ENCODE measurements around the gene IPO9.
"Not testable (repeated sequence)": the region's sequence is repeated elsewhere in the genome, so short reads cannot be mapped to it uniquely, and the experiment has no call there.

Gene IPO9

GRCh38 chr1:201827321-201828216 lies 1.4 kb upstream of the IPO9 start:
- no peaks in the 10 kb centered on the region for H3K27me3 ChIP-seq (ENCODE audit: control insufficient read depth in 1 of 2, insufficient read depth in 2 of 2, low read length in 2 of 2)
- H3K4me1 ChIP-seq (ENCODE audit: control insufficient read depth in 1 of 2, insufficient read depth in 2 of 2, low read length in 2 of 2), result peaks cover 19% of the 10 kb centered on the region in 2 donors
- no peak overlapping the region for H3K9ac ChIP-seq (ENCODE audit: low read depth in 1 of 2, low read length in 2 of 2)
- H3K9me3 ChIP-seq (ENCODE audit: control insufficient read depth in 1 of 2, low read length in 2 of 2), result no peaks in the 10 kb centered on the region
- no peak overlapping the region for H3K27ac ChIP-seq (ENCODE audit: low read depth, low read length)
- H3K4me3 ChIP-seq (ENCODE audit: low read depth in 1 of 2, low read length in 2 of 2), result no peak overlapping the region
- no peaks in the 10 kb centered on the region for H3K36me3 ChIP-seq (ENCODE audit: control insufficient read depth in 1 of 2, insufficient read depth in 2 of 2, low read length in 2 of 2)

DNA sequence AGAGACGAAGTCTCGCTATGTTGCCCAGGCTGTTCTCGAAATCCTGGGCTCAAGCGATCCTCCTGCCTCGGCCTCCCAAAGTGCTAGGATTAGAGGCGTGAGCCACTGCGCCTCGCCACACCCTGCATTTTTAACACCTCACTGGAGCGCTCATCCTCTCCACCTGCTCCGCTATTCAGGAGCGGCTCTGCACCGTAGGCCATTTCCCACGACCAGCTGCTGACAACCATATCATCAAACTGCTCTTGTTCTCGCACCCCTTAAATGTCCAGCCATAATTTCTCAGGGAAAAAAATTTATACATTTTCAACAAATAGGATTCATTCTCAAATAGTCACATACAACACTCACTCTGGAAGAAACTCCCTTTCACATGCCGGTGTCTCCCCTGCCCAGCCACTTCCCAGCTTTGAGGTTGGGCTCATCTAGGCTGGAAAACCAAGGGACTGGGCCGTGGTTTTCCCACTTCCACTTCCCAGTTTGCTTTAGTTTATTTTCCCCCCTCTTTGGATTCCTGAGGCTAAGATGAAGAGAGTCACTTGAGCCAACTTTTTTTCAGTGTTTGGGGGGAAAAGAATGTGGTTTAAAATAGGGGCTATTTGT lies 639 bp upstream of the IPO9 start:
- Histone ChIP-seq H3K9me3 (ENCODE audit: control insufficient read depth in 1 of 2, low read length in 2 of 2) (no peaks in the 10 kb centered on the region), H3K9ac (ENCODE audit: low read depth in 1 of 2, low read length in 2 of 2) (no peak overlapping the region), H3K4me1 (ENCODE audit: control insufficient read depth in 1 of 2, insufficient read depth in 2 of 2, low read length in 2 of 2) (peaks cover 19% of the 10 kb centered on the region in 2 donors), H3K27ac (ENCODE audit: low read depth, low read length) (no peak overlapping the region), H3K27me3 (ENCODE audit: control insufficient read depth in 1 of 2, insufficient read depth in 2 of 2, low read length in 2 of 2) (no peaks in the 10 kb centered on the region), H3K36me3 (ENCODE audit: control insufficient read depth in 1 of 2, insufficient read depth in 2 of 2, low read length in 2 of 2) (no peaks in the 10 kb centered on the region), H3K4me3 (ENCODE audit: low read depth in 1 of 2, low read length in 2 of 2) (no peak overlapping the region)

GRCh38 chr1:201831371-201831770 lies 2.4 kb downstream of the IPO9 start:
- Histone ChIP-seq H3K36me3 (ENCODE audit: control insufficient read depth in 1 of 2, insufficient read depth in 2 of 2, low read length in 2 of 2) (peaks cover 0 to 7% of the 10 kb centered on the region in 2 donors), H3K4me3 (ENCODE audit: low read depth in 1 of 2, low read length in 2 of 2) (no peak overlapping the region), H3K9ac (ENCODE audit: low read depth in 1 of 2, low read length in 2 of 2) (no peak overlapping the region), H3K9me3 (ENCODE audit: control insufficient read depth in 1 of 2, low read length in 2 of 2) (no peaks in the 10 kb centered on the region), H3K27ac (ENCODE audit: low read depth, low read length) (no peak overlapping the region), H3K4me1 (ENCODE audit: control insufficient read depth in 1 of 2, insufficient read depth in 2 of 2, low read length in 2 of 2) (peaks cover 19% of the 10 kb centered on the region in 2 donors), H3K27me3 (ENCODE audit: control insufficient read depth in 1 of 2, insufficient read depth in 2 of 2, low read length in 2 of 2) (no peaks in the 10 kb centered on the region)

DNA sequence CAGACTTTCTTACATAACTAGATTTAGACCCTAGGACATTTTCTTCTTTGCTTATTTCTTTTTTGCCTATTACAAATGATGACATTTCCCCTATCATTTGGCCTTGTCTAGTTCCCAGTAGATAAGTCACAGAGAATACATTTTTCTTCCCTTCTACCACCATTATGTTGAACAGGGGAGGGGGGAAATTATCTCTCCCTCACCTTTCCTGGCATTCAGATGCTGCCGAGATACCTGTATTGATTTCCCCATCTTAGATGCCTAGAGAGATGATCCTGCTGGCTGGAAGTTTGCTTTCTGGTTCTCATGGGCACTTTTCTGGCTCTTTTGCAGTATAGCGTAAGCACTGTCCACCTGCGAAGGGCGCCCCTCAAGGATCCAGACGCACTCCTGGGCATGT lies 5.7 kb downstream of the IPO9 start:
- Histone ChIP-seq H3K36me3 (ENCODE audit: control insufficient read depth in 1 of 2, insufficient read depth in 2 of 2, low read length in 2 of 2) (peaks cover 0 to 9% of the 10 kb centered on the region in 2 donors), H3K9ac (ENCODE audit: low read depth in 1 of 2, low read length in 2 of 2) (no peak overlapping the region), H3K9me3 (ENCODE audit: control insufficient read depth in 1 of 2, low read length in 2 of 2) (no peaks in the 10 kb centered on the region), H3K4me3 (ENCODE audit: low read depth in 1 of 2, low read length in 2 of 2) (no peak overlapping the region), H3K4me1 (ENCODE audit: control insufficient read depth in 1 of 2, insufficient read depth in 2 of 2, low read length in 2 of 2) (peaks cover 11 to 14% of the 10 kb centered on the region in 2 donors), H3K27ac (ENCODE audit: low read depth, low read length) (no peak overlapping the region), H3K27me3 (ENCODE audit: control insufficient read depth in 1 of 2, insufficient read depth in 2 of 2, low read length in 2 of 2) (no peaks in the 10 kb centered on the region)

DNA sequence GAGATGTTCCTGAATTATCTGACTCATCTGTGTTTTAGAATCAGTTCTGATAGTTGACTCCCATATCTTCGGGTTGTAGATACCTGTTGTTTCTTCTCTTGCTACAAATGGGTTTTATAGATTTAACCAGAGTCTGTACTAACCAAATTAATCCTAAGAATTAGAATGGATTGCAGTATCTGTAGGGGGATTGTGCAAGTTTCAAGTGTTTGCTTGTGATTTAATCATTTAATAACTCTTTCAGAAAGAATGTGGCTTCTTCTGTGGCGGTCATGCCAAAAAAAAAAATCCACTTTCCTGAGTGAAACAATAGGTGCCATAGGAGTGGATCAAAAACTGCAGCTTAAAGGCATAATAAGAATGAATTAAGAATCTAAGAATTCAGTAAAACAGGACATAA lies 9.4 kb downstream of the IPO9 start:
- Histone ChIP-seq H3K4me3 (ENCODE audit: low read depth in 1 of 2, low read length in 2 of 2) (no peak overlapping the region), H3K27me3 (ENCODE audit: control insufficient read depth in 1 of 2, insufficient read depth in 2 of 2, low read length in 2 of 2) (no peaks in the 10 kb centered on the region), H3K9ac (ENCODE audit: low read depth in 1 of 2, low read length in 2 of 2) (no peak overlapping the region), H3K27ac (ENCODE audit: low read depth, low read length) (no peak overlapping the region), H3K9me3 (ENCODE audit: control insufficient read depth in 1 of 2, low read length in 2 of 2) (no peaks in the 10 kb centered on the region), H3K36me3 (ENCODE audit: control insufficient read depth in 1 of 2, insufficient read depth in 2 of 2, low read length in 2 of 2) (peaks cover 0 to 9% of the 10 kb centered on the region in 2 donors), H3K4me1 (ENCODE audit: control insufficient read depth in 1 of 2, insufficient read depth in 2 of 2, low read length in 2 of 2) (no peaks in the 10 kb centered on the region)

DNA sequence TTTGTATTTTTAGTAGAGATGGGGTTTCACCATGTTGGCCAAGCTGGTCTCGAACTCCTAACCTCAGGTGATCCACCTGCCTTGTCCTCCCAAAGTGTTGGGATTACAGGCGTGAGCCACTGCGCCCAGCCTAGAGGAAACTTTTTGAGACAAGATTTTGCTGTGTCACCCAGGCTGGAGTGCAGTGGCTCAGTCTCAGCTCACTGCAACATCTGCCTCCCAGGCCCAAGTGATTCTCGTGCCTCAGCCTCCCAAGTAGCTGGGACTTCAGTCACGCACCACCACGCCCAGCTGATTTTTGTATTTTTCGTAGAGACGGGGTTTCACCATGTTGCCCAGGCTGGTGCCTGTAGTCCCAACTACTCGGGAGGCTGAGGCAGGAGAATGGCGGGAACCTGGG lies 10.1 kb downstream of the IPO9 start:
- not testable (repeated sequence) for H3K36me3 ChIP-seq (ENCODE audit: control insufficient read depth in 1 of 2, insufficient read depth in 2 of 2, low read length in 2 of 2); H3K9ac ChIP-seq (ENCODE audit: low read depth in 1 of 2, low read length in 2 of 2); H3K27me3 ChIP-seq (ENCODE audit: control insufficient read depth in 1 of 2, insufficient read depth in 2 of 2, low read length in 2 of 2); H3K4me1 ChIP-seq (ENCODE audit: control insufficient read depth in 1 of 2, insufficient read depth in 2 of 2, low read length in 2 of 2); H3K9me3 ChIP-seq (ENCODE audit: control insufficient read depth in 1 of 2, low read length in 2 of 2); H3K27ac ChIP-seq (ENCODE audit: low read depth, low read length); H3K4me3 ChIP-seq (ENCODE audit: low read depth in 1 of 2, low read length in 2 of 2)

- Histone ChIP-seq H3K9me3 (ENCODE audit: control insufficient read depth in 1 of 2, low read length in 2 of 2) (no peaks in the 10 kb centered on the region), H3K27me3 (ENCODE audit: control insufficient read depth in 1 of 2, insufficient read depth in 2 of 2, low read length in 2 of 2) (no peaks in the 10 kb centered on the region), H3K4me1 (ENCODE audit: control insufficient read depth in 1 of 2, insufficient read depth in 2 of 2, low read length in 2 of 2) (peaks cover 0 to 6% of the 10 kb centered on the region in 2 donors), H3K9ac (ENCODE audit: low read depth in 1 of 2, low read length in 2 of 2) (no peak overlapping the region), H3K36me3 (ENCODE audit: control insufficient read depth in 1 of 2, insufficient read depth in 2 of 2, low read length in 2 of 2) (peaks cover 0 to 5% of the 10 kb centered on the region in 2 donors), H3K4me3 (ENCODE audit: low read depth in 1 of 2, low read length in 2 of 2) (no peak overlapping the region), H3K27ac (ENCODE audit: low read depth, low read length) (no peak overlapping the region)
These were observed 11.1 kb downstream of the IPO9 start for GRCh38 chr1:201840055-201840454.

DNA sequence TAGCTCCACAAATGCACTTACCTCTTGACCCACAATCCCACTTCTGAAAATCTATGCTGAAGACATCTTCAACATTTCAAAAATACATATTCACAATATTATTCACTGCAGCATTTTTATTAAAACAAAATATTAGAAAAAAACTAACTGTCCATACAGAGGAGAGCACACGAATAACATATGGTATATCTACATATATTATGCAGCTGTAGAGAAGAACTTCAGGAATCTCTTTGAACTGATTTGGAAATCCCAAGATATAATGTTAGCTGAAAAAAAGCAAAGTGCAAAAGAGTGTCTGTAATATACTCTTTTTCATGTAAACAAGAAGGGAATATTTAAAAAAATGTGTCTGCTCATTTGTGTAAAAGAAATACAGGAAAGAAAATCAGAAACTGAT lies 11.5 kb downstream of the IPO9 start:
- Histone ChIP-seq H3K9ac (ENCODE audit: low read depth in 1 of 2, low read length in 2 of 2) (no peak overlapping the region), H3K9me3 (ENCODE audit: control insufficient read depth in 1 of 2, low read length in 2 of 2) (no peaks in the 10 kb centered on the region), H3K27ac (ENCODE audit: low read depth, low read length) (no peak overlapping the region), H3K27me3 (ENCODE audit: control insufficient read depth in 1 of 2, insufficient read depth in 2 of 2, low read length in 2 of 2) (no peaks in the 10 kb centered on the region), H3K4me1 (ENCODE audit: control insufficient read depth in 1 of 2, insufficient read depth in 2 of 2, low read length in 2 of 2) (peaks cover 0 to 6% of the 10 kb centered on the region in 2 donors), H3K4me3 (ENCODE audit: low read depth in 1 of 2, low read length in 2 of 2) (no peak overlapping the region), H3K36me3 (ENCODE audit: control insufficient read depth in 1 of 2, insufficient read depth in 2 of 2, low read length in 2 of 2) (peaks cover 0 to 2% of the 10 kb centered on the region in 2 donors)

DNA sequence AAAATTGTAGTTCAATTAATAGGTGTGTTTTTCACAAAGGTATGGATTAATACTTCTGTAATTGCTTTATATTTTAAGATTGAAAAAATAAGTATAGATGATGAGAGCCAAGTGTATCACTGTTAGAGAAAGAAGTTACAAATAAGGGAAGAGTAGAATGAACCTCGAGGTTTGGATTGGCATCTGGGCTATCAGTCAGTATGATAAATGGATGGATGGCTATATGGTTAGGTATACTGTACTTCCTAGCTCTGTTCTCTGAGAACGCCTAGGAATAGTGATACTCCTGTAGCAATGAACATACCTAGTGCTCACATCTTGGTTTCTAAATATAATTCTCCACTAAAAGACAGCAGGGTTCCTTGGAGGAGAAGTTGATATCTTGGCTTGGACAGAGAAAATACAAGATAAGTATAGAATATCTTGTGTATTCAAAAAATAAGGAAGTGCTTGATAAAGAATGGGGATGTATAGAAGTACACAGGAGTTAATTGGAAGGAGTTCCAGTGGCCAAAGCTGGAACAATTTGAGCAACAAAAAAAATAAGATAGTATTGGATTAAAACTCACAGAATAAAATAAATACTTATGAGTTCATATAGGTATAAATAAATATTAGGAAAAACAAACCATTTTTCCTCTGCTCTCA lies 12.4 kb downstream of the IPO9 start:
- Histone ChIP-seq H3K27me3 (ENCODE audit: control insufficient read depth in 1 of 2, insufficient read depth in 2 of 2, low read length in 2 of 2) (no peaks in the 10 kb centered on the region), H3K9ac (ENCODE audit: low read depth in 1 of 2, low read length in 2 of 2) (no peak overlapping the region), H3K27ac (ENCODE audit: low read depth, low read length) (no peak overlapping the region), H3K4me1 (ENCODE audit: control insufficient read depth in 1 of 2, insufficient read depth in 2 of 2, low read length in 2 of 2) (peaks cover 0 to 6% of the 10 kb centered on the region in 2 donors), H3K4me3 (ENCODE audit: low read depth in 1 of 2, low read length in 2 of 2) (no peak overlapping the region), H3K9me3 (ENCODE audit: control insufficient read depth in 1 of 2, low read length in 2 of 2) (no peaks in the 10 kb centered on the region), H3K36me3 (ENCODE audit: control insufficient read depth in 1 of 2, insufficient read depth in 2 of 2, low read length in 2 of 2) (peaks cover 0 to 2% of the 10 kb centered on the region in 2 donors)

DNA sequence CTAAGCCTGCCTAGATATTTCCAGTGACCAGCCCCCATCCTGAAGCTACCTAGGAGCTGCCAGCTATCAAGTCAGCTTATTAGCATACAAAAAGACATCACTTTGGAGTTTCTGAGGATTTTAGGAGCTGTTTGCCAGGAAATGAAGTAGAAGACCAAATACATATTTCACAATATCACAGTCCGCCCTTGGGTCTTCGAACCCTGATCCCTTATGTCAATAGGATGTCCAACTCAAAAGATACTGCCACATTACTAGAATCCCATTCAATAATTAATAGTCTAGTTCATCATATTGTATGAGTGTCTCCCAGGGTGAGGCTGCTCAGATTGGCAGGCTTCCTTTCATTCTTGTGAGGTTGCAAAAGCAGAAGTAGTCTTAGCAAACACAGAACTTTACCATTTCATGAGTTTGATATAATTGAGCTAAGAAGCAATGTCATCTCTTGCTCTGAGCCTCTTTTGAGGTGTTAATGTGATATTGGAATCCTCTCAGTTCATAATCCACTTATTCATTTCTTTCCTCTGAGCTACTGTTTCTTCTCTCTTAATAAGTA lies 13.6 kb downstream of the IPO9 start:
- Histone ChIP-seq H3K4me1 (ENCODE audit: control insufficient read depth in 1 of 2, insufficient read depth in 2 of 2, low read length in 2 of 2) (peaks cover 0 to 6% of the 10 kb centered on the region in 2 donors), H3K9me3 (ENCODE audit: control insufficient read depth in 1 of 2, low read length in 2 of 2) (no peaks in the 10 kb centered on the region), H3K36me3 (ENCODE audit: control insufficient read depth in 1 of 2, insufficient read depth in 2 of 2, low read length in 2 of 2) (peaks cover 0 to 2% of the 10 kb centered on the region in 2 donors), H3K27me3 (ENCODE audit: control insufficient read depth in 1 of 2, insufficient read depth in 2 of 2, low read length in 2 of 2) (no peaks in the 10 kb centered on the region), H3K27ac (ENCODE audit: low read depth, low read length) (no peak overlapping the region), H3K9ac (ENCODE audit: low read depth in 1 of 2, low read length in 2 of 2) (no peak overlapping the region), H3K4me3 (ENCODE audit: low read depth in 1 of 2, low read length in 2 of 2) (no peak overlapping the region)
